OCI-LY1 (cell line): ENCODE measurements around the gene ANAPC13.

Experiments used
- H2AFZ ChIP-seq: fragments of 200-600 bp; sonication (generic), shearing (Covaris generic); 2 replicates; pipeline ENCODE4 v1.6.0; 2014; ENCODE audit warnings: antibody characterized with exemption, mild to moderate bottlenecking, low read length
- H3F3A ChIP-seq: fragments of 200-600 bp; sonication (generic), shearing (Covaris generic); 2 replicates; pipeline ENCODE4 v1.6.0; 2014; ENCODE audit warnings: mild to moderate bottlenecking, antibody characterized with exemption, low read length, moderate library complexity; ENCODE audit not compliant: insufficient read depth
- H3K27ac ChIP-seq: fragments of 200-600 bp; sonication (generic); 2 replicates; pipeline ENCODE4 v1.5.1; 2014; ENCODE audit warnings: low read length, mixed run types, mild to moderate bottlenecking, low read depth; ENCODE audit not compliant: poor library complexity, severe bottlenecking
- H3K27me3 ChIP-seq: fragments of 200-600 bp; sonication (generic); 2 replicates; pipeline ENCODE4 v1.6.0; 2014; ENCODE audit warnings: antibody characterized with exemption, mild to moderate bottlenecking, low read length, moderate library complexity; ENCODE audit not compliant: insufficient read depth
- H3K36me3 ChIP-seq: fragments of 200-600 bp; sonication (generic); 2 replicates; pipeline ENCODE4 v1.6.1; 2014; ENCODE audit warnings: mild to moderate bottlenecking, antibody characterized with exemption, low read length, moderate library complexity, mixed read lengths; ENCODE audit not compliant: insufficient read depth
- H3K4me1 ChIP-seq: fragments of 200-600 bp; sonication (generic); 2 replicates; pipeline ENCODE4 v1.5.1; 2014; ENCODE audit warnings: mild to moderate bottlenecking, low read length, moderate library complexity; ENCODE audit not compliant: insufficient read depth, severe bottlenecking
- H3K4me2 ChIP-seq: fragments of 200-600 bp; sonication (generic), shearing (Covaris generic); 2 replicates; pipeline ENCODE4 v1.6.1; 2014; ENCODE audit warnings: low read length
- H3K4me3 ChIP-seq: fragments of 200-600 bp; sonication (generic); 2 replicates; pipeline ENCODE4 v1.5.1; 2014; ENCODE audit warnings: low read length, low read depth, mild to moderate bottlenecking, mixed read lengths; ENCODE audit not compliant: poor library complexity, severe bottlenecking
- H3K79me2 ChIP-seq: fragments of 200-600 bp; shearing (Covaris generic); 2 replicates; pipeline ENCODE4 v1.6.1; 2016; ENCODE audit warnings: mixed run types, low read length, mixed read lengths; ENCODE audit not compliant: insufficient read depth
- H3K9ac ChIP-seq: fragments of 200-600 bp; sonication (generic), shearing (Covaris generic); 2 replicates; pipeline ENCODE4 v1.6.1; 2014; ENCODE audit warnings: mild to moderate bottlenecking, low read length, mixed read lengths
- H3K9me2 ChIP-seq: fragments of 200-600 bp; sonication (generic), shearing (Covaris generic); 2 replicates; pipeline ENCODE4 v1.6.1; 2014; ENCODE audit warnings: low read depth, mild to moderate bottlenecking, low read length, mixed read lengths
- H3K9me3 ChIP-seq: fragments of 200-600 bp; shearing (Covaris generic); 2 replicates; pipeline ENCODE4 v1.6.1; 2014; ENCODE audit warnings: low read length, mixed read lengths
- H4K20me1 ChIP-seq: fragments of 200-600 bp; sonication (generic), shearing (Covaris generic); 2 replicates; pipeline ENCODE4 v1.6.0; 2016; ENCODE audit warnings: mild to moderate bottlenecking, low read length; ENCODE audit not compliant: insufficient read depth
- CTCF ChIP-seq: fragments of 200-600 bp; sonication (generic), shearing (Covaris generic); IDR thresholded peaks from 2 replicates; pipeline ENCODE4 v1.5.1; 2017; ENCODE audit warnings: mild to moderate bottlenecking, antibody characterized with exemption, low read length, moderate library complexity, mixed read lengths
- EZH2 ChIP-seq: fragments of 200-600 bp; sonication (generic), shearing (Covaris generic); IDR thresholded peaks from 2 replicates; pipeline ENCODE4 v1.8.0; 2017; ENCODE audit warnings: borderline replicate concordance, mixed run types, mild to moderate bottlenecking, antibody characterized with exemption, low read length, moderate library complexity, mixed read lengths

Gene ANAPC13

GRCh38 chr3:134504132-134504531, 18.3 kb upstream of the ANAPC13 start:
- Histone ChIP-seq H3K36me3 (peaks cover 53% of the 10 kb centered on the region), H3K4me3 (no peak overlapping the region), H3K79me2 (peaks cover 38% of the 10 kb centered on the region), H4K20me1 (no peaks in the 10 kb centered on the region), H3K27me3 (no peaks in the 10 kb centered on the region), H3K9me3 (peaks cover 18% of the 10 kb centered on the region; the same call in 1 of the 2 replicates), H3K9ac (no peak overlapping the region), H3K4me1 (no peaks in the 10 kb centered on the region), H2AFZ (no peak overlapping the region), H3K4me2 (no peak overlapping the region), H3K27ac (no peak overlapping the region), H3K9me2 (no peaks in the 10 kb centered on the region), H3F3A (no peaks in the 10 kb centered on the region)
- TF ChIP-seq EZH2 (no peak), CTCF (no peak)

- H3K9me3 ChIP-seq = peaks cover 25% of the 10 kb centered on the region
- H3K9me2 ChIP-seq = no peaks in the 10 kb centered on the region
- no peak overlapping the region for H3K27ac ChIP-seq
- no peaks in the 10 kb centered on the region for H3F3A ChIP-seq
- no peak overlapping the region for H3K9ac ChIP-seq
- H3K27me3 ChIP-seq = no peaks in the 10 kb centered on the region
- TF ChIP-seq EZH2 (no peak), CTCF (no peak)
- no peak overlapping the region for H3K4me3 ChIP-seq
- no peaks in the 10 kb centered on the region for H3K4me1 ChIP-seq
- H2AFZ ChIP-seq = no peak overlapping the region
- no peak overlapping the region for H3K4me2 ChIP-seq
- peaks cover 53% of the 10 kb centered on the region for H3K36me3 ChIP-seq
- H4K20me1 ChIP-seq = no peaks in the 10 kb centered on the region
- H3K79me2 ChIP-seq = peaks cover 42% of the 10 kb centered on the region
These were observed 17.5 kb upstream of the ANAPC13 start for GRCh38 chr3:134503266-134503665.

GRCh38 chr3:134496471-134497071, 10.8 kb upstream of the ANAPC13 start:
- Histone ChIP-seq H3K9ac (no peak overlapping the region), H3K27me3 (no peaks in the 10 kb centered on the region), H3K4me1 (peaks cover 9% of the 10 kb centered on the region), H2AFZ (no peak overlapping the region), H3K4me2 (no peak overlapping the region), H3K79me2 (peaks cover 45% of the 10 kb centered on the region), H3K4me3 (no peak overlapping the region), H3F3A (peaks cover 5% of the 10 kb centered on the region; the same call in 1 of the 2 replicates), H3K9me2 (no peaks in the 10 kb centered on the region), H3K36me3 (peaks cover 42% of the 10 kb centered on the region), H3K27ac (no peak overlapping the region), H4K20me1 (no peaks in the 10 kb centered on the region), H3K9me3 (peaks cover 15% of the 10 kb centered on the region)
- no peak for TF ChIP-seq CTCF
